ENCODE data around the gene ZNF575.
A peak's percentile ranks its signal among the peaks of the same experiment; 100 is the strongest.

Gene ZNF575

GRCh38 chr19:43532962-43533545, at the start of gene ZNF575:
Gene ZNF575, plus strand, starts transcription at chr19:43533188. Its CDS starts 1,235 bp downstream, at chr19:43534423.
- peak; percentile 94 for DNase-seq

- DNase-seq = no peak
These were observed 49.7 kb upstream of the ZNF575 start for GRCh38 chr19:43483281-43483680.

GRCh38 chr19:43485951-43486350, 47.0 kb upstream of the ZNF575 start:
- DNase-seq = no peak

- DNase-seq = no peak
These were observed 46.6 kb upstream of the ZNF575 start for GRCh38 chr19:43486412-43486811.

GRCh38 chr19:43488179-43488578, 44.8 kb upstream of the ZNF575 start:
- no peak for DNase-seq

GRCh38 chr19:43489310-43489709, 43.7 kb upstream of the ZNF575 start:
- DNase-seq = no peak

GRCh38 chr19:43489979-43490599, 42.9 kb upstream of the ZNF575 start:
- no peak for DNase-seq

GRCh38 chr19:43490759-43491158, 42.2 kb upstream of the ZNF575 start:
- no peak for DNase-seq

GRCh38 chr19:43495082-43495481, 37.9 kb upstream of the ZNF575 start:
- no peak for DNase-seq

- DNase-seq = no peak
These were observed 36.0 kb upstream of the ZNF575 start for GRCh38 chr19:43496960-43497359.

GRCh38 chr19:43498233-43498842, 34.6 kb upstream of the ZNF575 start:
- DNase-seq = no peak

GRCh38 chr19:43499042-43499441, 33.9 kb upstream of the ZNF575 start:
- no peak for DNase-seq

GRCh38 chr19:43501661-43502418, 31.1 kb upstream of the ZNF575 start:
- DNase-seq = no peak

GRCh38 chr19:43502419-43502976, 30.5 kb upstream of the ZNF575 start:
- no peak for DNase-seq

- peak; percentile 94 for DNase-seq
These were observed 29.2 kb upstream of the ZNF575 start for GRCh38 chr19:43503501-43504425.

- DNase-seq = no peak
These were observed 28.4 kb upstream of the ZNF575 start, which contains the start of gene PHLDB3 for GRCh38 chr19:43504426-43505185. Gene PHLDB3, minus strand, starts transcription at chr19:43504746. Its CDS starts 628 bp downstream, at chr19:43504118.

GRCh38 chr19:43505186-43505456, 27.9 kb upstream of the ZNF575 start:
- DNase-seq = no peak

GRCh38 chr19:43505941-43506340, 27.0 kb upstream of the ZNF575 start:
- DNase-seq = no peak

GRCh38 chr19:43506629-43507028, 26.4 kb upstream of the ZNF575 start:
- DNase-seq = no peak

- DNase-seq = no peak
These were observed 25.1 kb upstream of the ZNF575 start for GRCh38 chr19:43507880-43508279.

- no peak for DNase-seq
These were observed 22.3 kb upstream of the ZNF575 start for GRCh38 chr19:43510713-43511112.

GRCh38 chr19:43511324-43511723, 21.7 kb upstream of the ZNF575 start:
- no peak for DNase-seq

All from EL (cell line).